Keratinocyte (primary cell): Measurements from ENCODE around the gene BMPR1B. TPM values are rescaled to one million over a fixed set of nuclear protein-coding genes. Genes with fewer than 3 reads are reported as not detected.

Experiments used
- DNase-seq: peaks from one replicate; pipeline ENCODE4 v3.0.0-alpha.2; 2011; ENCODE audit warnings: low read depth, missing footprints, low spot score
- FAIRE-seq: peaks from 2 replicates; lab custom pipeline; 2011; peaks lifted over from hg19 to GRCh38; lab: Jason Lieb, UNC
- H2AFZ ChIP-seq: 2 replicates; pipeline ENCODE4 v1.6.0; 2012; ENCODE audit warnings: low read length, control low read depth, inconsistent platforms; ENCODE audit not compliant: control insufficient read depth
- H3K27ac ChIP-seq: 2 replicates; pipeline ENCODE4 v1.5.1; 2011; ENCODE audit warnings: low read length; ENCODE audit not compliant: control insufficient read depth, insufficient read depth
- H3K27me3 ChIP-seq: 3 replicates; pipeline ENCODE4 v1.6.0; 2011; ENCODE audit warnings: low read length; ENCODE audit not compliant: control insufficient read depth, insufficient read depth; ENCODE audit errors: extremely low read depth
- H3K36me3 ChIP-seq, 2 experiments: 2 replicates in 1 of 2; 3 replicates in 1 of 2; pipeline ENCODE4 v1.5.1; 2011; ENCODE audit warnings: low read length in 2 of 2, mild to moderate bottlenecking in 1 of 2; ENCODE audit not compliant: control insufficient read depth in 2 of 2, insufficient read depth in 2 of 2; ENCODE audit errors: extremely low read depth in 1 of 2
- H3K4me1 ChIP-seq: 3 replicates; pipeline ENCODE4 v1.5.1; 2011; ENCODE audit warnings: low read length; ENCODE audit not compliant: control insufficient read depth, insufficient read depth; ENCODE audit errors: extremely low read depth
- H3K4me2 ChIP-seq: 3 replicates; pipeline ENCODE4 v1.6.0; 2011; ENCODE audit warnings: low read depth, low read length; ENCODE audit not compliant: control insufficient read depth, insufficient read depth; ENCODE audit errors: extremely low read depth
- H3K4me3 ChIP-seq, 3 experiments: fragments of 200-600 bp in 1 of 3; sonication (generic) in 1 of 3; 2 replicates in 2 of 3; 3 replicates in 1 of 3; pipeline ENCODE4 v1.5.1; 2011 to 2016; ENCODE audit warnings: low read length in 3 of 3, mild to moderate bottlenecking in 3 of 3, control low read depth in 2 of 3, inconsistent platforms in 1 of 3, low read depth in 1 of 3, mixed read lengths in 1 of 3, mixed run types in 1 of 3, moderate library complexity in 1 of 3; ENCODE audit not compliant: control insufficient read depth in 2 of 3, insufficient read depth in 2 of 3; ENCODE audit errors: extremely low read depth in 1 of 3
- H3K79me2 ChIP-seq: 2 replicates; pipeline ENCODE4 v1.6.0; 2012; ENCODE audit warnings: low read length; ENCODE audit not compliant: control insufficient read depth, insufficient read depth
- H3K9ac ChIP-seq: 3 replicates; pipeline ENCODE4 v1.6.0; 2011; ENCODE audit warnings: low read length; ENCODE audit not compliant: control insufficient read depth, insufficient read depth; ENCODE audit errors: extremely low read depth
- H3K9me1 ChIP-seq: 3 replicates; pipeline ENCODE4 v1.6.0; 2011; ENCODE audit warnings: low read length; ENCODE audit not compliant: control insufficient read depth, insufficient read depth; ENCODE audit errors: extremely low read depth
- H3K9me3 ChIP-seq: 2 replicates; pipeline ENCODE4 v1.5.1; 2012; ENCODE audit warnings: low read depth, low read length; ENCODE audit not compliant: control insufficient read depth
- H4K20me1 ChIP-seq: 3 replicates; pipeline ENCODE4 v1.6.0; 2011; ENCODE audit warnings: low read length; ENCODE audit not compliant: control insufficient read depth, insufficient read depth; ENCODE audit errors: extremely low read depth
- CTCF ChIP-seq, 3 experiments: IDR thresholded peaks in 1 of 3; conservative IDR thresholded peaks in 1 of 3; optimal IDR thresholded peaks in 1 of 3; 2 replicates in 2 of 3; 3 replicates in 1 of 3; pipeline versions ENCODE3 to v1.5.1; 2011; ENCODE audit warnings: low read length in 3 of 3, mild to moderate bottlenecking in 3 of 3, moderate library complexity in 2 of 3, control low read depth in 1 of 3, inconsistent platforms in 1 of 3; ENCODE audit not compliant: insufficient read depth in 2 of 3; ENCODE audit errors: extremely low read depth in 1 of 3
- EZH2 ChIP-seq: IDR thresholded peaks from one replicate; pipeline ENCODE4 v1.6.1; 2012; ENCODE audit warnings: inconsistent platforms, mild to moderate bottlenecking, low read length, moderate library complexity
- dilution Hi-C: fragments of 300-500 bp; cut with MboI; formaldehyde crosslinking; loops from one replicate; pipeline ENCODE4 v1.7.0; 2020; ENCODE audit warnings: low sequenced_read_pairs; ENCODE audit not compliant: extremely low pct_ligation_motif_present
- polyA plus RNA-seq, 5 experiments: library from polyadenylated mRNA; depleted of rRNA in 3 of 5; stranded (reverse) in 3 of 5; stranded (forward) in 1 of 5; unstranded in 1 of 5; fragments of >200 nt; gene quantifications; 1 replicate in 1 of 5; 2 replicates in 3 of 5; 3 replicates in 1 of 5; pipeline versions ENCODE4 v1.2.1 to v1.2.3, GENCODE V29; 2011 to 2012; ENCODE audit warnings: missing spikeins in 2 of 5, low read depth in 1 of 5, low replicate concordance in 1 of 5

The BMPR1B gene
- polyA plus RNA-seq, 1 donor (not counting 4 experiments of a cell fraction or from before 2014, with no cell fraction given) = 0.89 TPM

GRCh38 chr4:94765648-94766047 lies 7.9 kb downstream of the BMPR1B start:
- H2AFZ ChIP-seq = no peak overlapping the region
- no peak for TF ChIP-seq EZH2
- no peak for TF ChIP-seq CTCF (optimal IDR thresholded peaks at IDR 0.05 in 1 of 3, IDR thresholded peaks at IDR 0.05 in 1 of 3, conservative IDR thresholded peaks at IDR 0.05 in 1 of 3; ENCODE audit: extremely low read depth in 1 of 3, insufficient read depth in 2 of 3, low read length in 3 of 3)
- FAIRE-seq (peak; percentile 13), DNase-seq (no peak)
- H3K4me1 ChIP-seq = peaks cover 26% of the 10 kb centered on the region
- no peak overlapping the region for H3K4me3 ChIP-seq
- H3K27ac ChIP-seq = no peak overlapping the region
- no peaks in the 10 kb centered on the region for H3K79me2 ChIP-seq
- no peaks in the 10 kb centered on the region for H3K9me1 ChIP-seq
- dilution Hi-C loops = loop anchor here (25.0 kb wide), 1 partner anchor 347 kb away; no protein-coding TSS in a partner anchor
- H3K4me2 ChIP-seq = peak overlapping the region; percentile 20
- H4K20me1 ChIP-seq = no peaks in the 10 kb centered on the region
- H3K9me3 ChIP-seq = no peaks in the 10 kb centered on the region
- no peak overlapping the region for H3K9ac ChIP-seq
- H3K36me3 ChIP-seq = no peaks in the 10 kb centered on the region
- H3K27me3 ChIP-seq = no peaks in the 10 kb centered on the region

GRCh38 chr4:94766856-94767255 lies 9.1 kb downstream of the BMPR1B start:
- peak; percentile 81 for FAIRE-seq
- TF ChIP-seq CTCF (optimal IDR thresholded peaks at IDR 0.05 in 1 of 3, IDR thresholded peaks at IDR 0.05 in 1 of 3, conservative IDR thresholded peaks at IDR 0.05 in 1 of 3; ENCODE audit: extremely low read depth in 1 of 3, insufficient read depth in 2 of 3, low read length in 3 of 3) (no peak), EZH2 (no peak)
- Histone ChIP-seq H3K36me3 (no peaks in the 10 kb centered on the region), H3K9ac (no peak overlapping the region), H3K4me1 (peaks cover 26% of the 10 kb centered on the region), H3K27ac (no peak overlapping the region), H3K27me3 (no peaks in the 10 kb centered on the region), H4K20me1 (no peaks in the 10 kb centered on the region), H3K9me1 (no peaks in the 10 kb centered on the region), H3K79me2 (no peaks in the 10 kb centered on the region), H2AFZ (no peak overlapping the region), H3K9me3 (no peaks in the 10 kb centered on the region), H3K4me3 (no peak overlapping the region), H3K4me2 (no peak overlapping the region)
- dilution Hi-C loops = loop anchor here (25.0 kb wide), 1 partner anchor 345 kb away; no protein-coding TSS in a partner anchor
- peak; percentile 19 for DNase-seq
